ENCODE measurements around the gene IL11.
A peak's percentile ranks its signal among the peaks of the same experiment; 100 is the strongest.

DNA sequence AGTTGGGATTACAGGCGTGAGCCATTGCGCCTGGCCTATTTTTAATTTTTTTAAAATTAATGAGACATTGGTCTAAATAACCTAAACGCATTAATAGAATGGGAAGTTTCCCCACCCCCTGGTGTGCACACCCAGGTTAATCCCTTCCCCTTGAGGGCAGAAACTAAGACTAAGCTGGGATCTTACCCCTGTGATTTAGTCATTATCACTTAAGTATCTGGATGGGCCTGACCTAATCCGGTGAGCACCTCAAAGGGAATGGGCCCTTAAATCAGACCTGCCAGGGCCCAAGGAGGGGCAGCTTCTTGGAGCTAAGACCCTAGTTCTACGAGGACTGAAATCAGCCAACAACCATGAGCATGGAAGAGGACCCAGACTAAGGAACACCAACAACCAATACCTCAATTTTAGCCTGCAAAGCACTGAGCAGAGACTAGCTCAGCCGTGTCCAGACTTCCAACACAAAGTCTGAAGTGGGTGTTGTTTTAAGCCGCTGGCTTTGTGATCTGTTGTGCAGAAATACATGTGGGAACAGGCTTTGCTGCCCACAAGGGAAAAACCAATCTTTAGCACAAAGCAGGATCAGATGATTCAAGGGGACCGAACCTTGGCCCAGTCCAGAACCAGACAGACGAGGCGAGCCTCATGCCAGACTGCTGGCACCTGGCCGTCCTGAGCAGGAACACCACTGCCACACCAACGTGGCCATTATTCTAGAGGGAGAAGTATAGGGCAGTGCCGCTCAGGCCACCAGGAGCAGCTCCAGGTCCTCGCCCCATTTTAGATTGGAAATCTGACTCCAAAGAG is 30.2 kb upstream of the IL11 start:
- peak in 1 of 2 experiments; percentile 45; a peak in 1 of 3 replicates for TF ChIP-seq POLR2A (IDR thresholded peaks at IDR 0.05; ENCODE audit: control extremely low read depth in 1 of 2, low read depth in 2 of 2, low read length in 2 of 2)
- TF ChIP-seq, protein P1, sequence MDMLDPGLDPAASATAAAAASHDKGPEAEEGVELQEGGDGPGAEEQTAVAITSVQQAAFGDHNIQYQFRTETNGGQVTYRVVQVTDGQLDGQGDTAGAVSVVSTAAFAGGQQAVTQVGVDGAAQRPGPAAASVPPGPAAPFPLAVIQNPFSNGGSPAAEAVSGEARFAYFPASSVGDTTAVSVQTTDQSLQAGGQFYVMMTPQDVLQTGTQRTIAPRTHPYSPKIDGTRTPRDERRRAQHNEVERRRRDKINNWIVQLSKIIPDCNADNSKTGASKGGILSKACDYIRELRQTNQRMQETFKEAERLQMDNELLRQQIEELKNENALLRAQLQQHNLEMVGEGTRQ (IDR thresholded peaks at IDR 0.05; ENCODE audit: low read length) = no peak
